GM19463 (cell line): Measurements from ENCODE around the gene MROH9.

Experiments used
- ATAC-seq: cut with Tn5 transposase; IDR thresholded peaks from one replicate; pipeline ENCODE4 v1.9.1; 2021; ENCODE audit warnings: mild to moderate bottlenecking, moderate library complexity; ENCODE audit not compliant: unreplicated experiment

Gene MROH9

GRCh38 chr1:171075041-171075440, 139.7 kb downstream of the MROH9 start:
- ATAC-seq = no peak

- ATAC-seq = no peak
Observed at GRCh38 chr1:171081314-171081753, 146.0 kb downstream of the MROH9 start.

GRCh38 chr1:171081763-171082201, 146.4 kb downstream of the MROH9 start:
- no peak for ATAC-seq

GRCh38 chr1:171082606-171083005, 147.3 kb downstream of the MROH9 start:
- ATAC-seq = no peak

- no peak for ATAC-seq
Observed at GRCh38 chr1:171083222-171083621, 147.9 kb downstream of the MROH9 start.

GRCh38 chr1:171084091-171084490, 148.8 kb downstream of the MROH9 start:
- ATAC-seq = no peak

- no peak for ATAC-seq
Observed at GRCh38 chr1:171084870-171085269, 149.5 kb downstream of the MROH9 start.

GRCh38 chr1:171087896-171088295, 152.6 kb downstream of the MROH9 start:
- ATAC-seq = no peak

GRCh38 chr1:171090604-171091003, 155.3 kb downstream of the MROH9 start, which contains the start of gene FMO3:
FMO3 (plus strand) TSS chr1:171090905; CDS start chr1:171092659, 1,754 bp downstream.
- no peak for ATAC-seq

- ATAC-seq = no peak
Observed at GRCh38 chr1:171103862-171104261, 168.5 kb downstream of the MROH9 start.

GRCh38 chr1:171107262-171107940, 172.1 kb downstream of the MROH9 start:
- ATAC-seq = no peak

- ATAC-seq = no peak
Observed at GRCh38 chr1:171107969-171108368, 172.6 kb downstream of the MROH9 start.

- ATAC-seq = no peak
Observed at GRCh38 chr1:171109966-171110365, 174.6 kb downstream of the MROH9 start.

- no peak for ATAC-seq
Observed at GRCh38 chr1:171110621-171111326, 175.4 kb downstream of the MROH9 start.

- no peak for ATAC-seq
Observed at GRCh38 chr1:171112119-171112518, 176.8 kb downstream of the MROH9 start.

GRCh38 chr1:171113382-171113781, 178.0 kb downstream of the MROH9 start:
- no peak for ATAC-seq
